Neuronal stem cell (in vitro differentiated cells): Measurements from ENCODE around the gene PLEKHJ1.

Experiments
- DNase-seq: peaks from one replicate; pipeline ENCODE4 v3.0.0-alpha.2; 2013; ENCODE audit warnings: low spot score
- H2AFZ ChIP-seq: one replicate; pipeline ENCODE4 v1.6.1; 2013; ENCODE audit warnings: mild to moderate bottlenecking, low read length, inconsistent platforms
- H2AK5ac ChIP-seq: 2 replicates; pipeline ENCODE4 v1.6.1; 2013; ENCODE audit warnings: low read depth, mild to moderate bottlenecking, inconsistent platforms, low read length, moderate library complexity, mixed read lengths
- H2BK120ac ChIP-seq: 2 replicates; pipeline ENCODE4 v1.6.1; 2013; ENCODE audit warnings: low read depth, mild to moderate bottlenecking, inconsistent platforms, low read length, moderate library complexity, mixed read lengths
- H2BK12ac ChIP-seq: one replicate; pipeline ENCODE4 v1.6.1; 2013; ENCODE audit warnings: low read length, inconsistent platforms
- H2BK15ac ChIP-seq: 2 replicates; pipeline ENCODE4 v1.6.1; 2013; ENCODE audit warnings: mild to moderate bottlenecking, low read length, inconsistent platforms, mixed read lengths
- H2BK5ac ChIP-seq: one replicate; pipeline ENCODE4 v1.6.1; 2013; ENCODE audit warnings: inconsistent platforms, mild to moderate bottlenecking, low read length, moderate library complexity
- H3K14ac ChIP-seq: one replicate; pipeline ENCODE4 v1.6.1; 2013; ENCODE audit warnings: low read length, inconsistent platforms
- H3K18ac ChIP-seq: 2 replicates; pipeline ENCODE4 v1.6.1; 2013; ENCODE audit warnings: low read length, inconsistent platforms
- H3K23ac ChIP-seq: 2 replicates; pipeline ENCODE4 v1.6.1; 2013; ENCODE audit warnings: low read depth, mild to moderate bottlenecking, mixed read lengths, low read length, inconsistent platforms; ENCODE audit not compliant: poor library complexity
- H3K27ac ChIP-seq: replicated peaks from 3 replicates; pipeline ENCODE4 v1.5.1; 2013; ENCODE audit warnings: low read length, inconsistent platforms
- H3K27me3 ChIP-seq, 3 experiments: 2 replicates each; pipeline ENCODE4 v1.6.1; 2013; ENCODE audit warnings: low read length in 3 of 3, mild to moderate bottlenecking in 2 of 3, inconsistent platforms in 1 of 3, low read depth in 1 of 3, mixed read lengths in 1 of 3, moderate library complexity in 1 of 3; ENCODE audit not compliant: control insufficient read depth in 3 of 3, insufficient read depth in 3 of 3
- H3K36me3 ChIP-seq, 2 donors: replicated peaks in 1 of 2; 2 replicates each; pipeline ENCODE4 v1.6.1; 2013; ENCODE audit warnings: low read length in 2 of 2; ENCODE audit not compliant: control insufficient read depth in 2 of 2, insufficient read depth in 2 of 2
- H3K4ac ChIP-seq: 2 replicates; pipeline ENCODE4 v1.6.1; 2013; ENCODE audit warnings: inconsistent platforms, mild to moderate bottlenecking, low read length, moderate library complexity
- H3K4me1 ChIP-seq, 2 donors: 1 replicate in 1 of 2; 2 replicates in 1 of 2; pipeline ENCODE4 v1.6.1; 2013; ENCODE audit warnings: low read length in 2 of 2, low read depth in 1 of 2; ENCODE audit not compliant: control insufficient read depth in 2 of 2, insufficient read depth in 1 of 2
- H3K4me2 ChIP-seq: one replicate; pipeline ENCODE4 v1.6.1; 2013; ENCODE audit warnings: mild to moderate bottlenecking, low read length, inconsistent platforms; ENCODE audit not compliant: insufficient read depth, poor library complexity, severe bottlenecking
- H3K4me3 ChIP-seq, 2 donors: 2 replicates each; pipeline ENCODE4 v1.5.1; 2013; ENCODE audit warnings: low read length in 2 of 2, mild to moderate bottlenecking in 2 of 2, inconsistent platforms in 1 of 2, moderate library complexity in 1 of 2
- H3K79me1 ChIP-seq: one replicate; pipeline ENCODE4 v1.6.1; 2013; ENCODE audit warnings: low read depth, mild to moderate bottlenecking, inconsistent platforms, low read length, moderate library complexity
- H3K9ac ChIP-seq: one replicate; pipeline ENCODE4 v1.6.1; 2013; ENCODE audit warnings: mild to moderate bottlenecking, low read depth, low read length, inconsistent platforms; ENCODE audit not compliant: poor library complexity
- H3K9me3 ChIP-seq, 2 donors: replicated peaks in 1 of 2; 2 replicates each; pipeline versions ENCODE3 to v1.6.1; 2013; ENCODE audit warnings: low read length in 2 of 2, mild to moderate bottlenecking in 2 of 2, inconsistent platforms in 1 of 2, low read depth in 1 of 2, mixed read lengths in 1 of 2, moderate library complexity in 1 of 2; ENCODE audit not compliant: control insufficient read depth in 2 of 2, insufficient read depth in 1 of 2
- H4K8ac ChIP-seq: one replicate; pipeline ENCODE4 v1.6.1; 2013; ENCODE audit warnings: low read depth, mild to moderate bottlenecking, inconsistent platforms, low read length, moderate library complexity
- H4K91ac ChIP-seq: one replicate; pipeline ENCODE4 v1.6.1; 2013; ENCODE audit warnings: low read length, low read depth, mild to moderate bottlenecking, inconsistent platforms; ENCODE audit not compliant: poor library complexity
- WGBS, 2 donors: extraction: QIAGEN DNeasy Blood & Tissue Kit; methylation state at CpG; one replicate each; pipeline ENCODE4 v1.1.7; 2013; ENCODE audit warnings: missing lambda C conversion rate in 2 of 2, mixed read lengths in 1 of 2; ENCODE audit not compliant: insufficient read length in 2 of 2, insufficient replicate concordance in 1 of 2; ENCODE audit errors: extremely low coverage in 2 of 2; 5-methylcytosine and 5-hydroxymethylcytosine counted together

The PLEKHJ1 gene

GRCh38 chr19:2275588-2276428 is 39.7 kb upstream of the PLEKHJ1 start:
- Histone ChIP-seq H2AK5ac (no peak overlapping the region), H3K4me1 (peaks cover 12 to 20% of the 10 kb centered on the region in 2 donors), H3K4me3 (no peak overlapping the region), H3K9ac (peak overlapping the region; percentile 60), H4K8ac (no peak overlapping the region), H2BK15ac (no peak overlapping the region), H2BK5ac (peak overlapping the region; percentile 93), H3K4ac (peak overlapping the region; percentile 37), H3K18ac (no peak overlapping the region), H2BK12ac (no peak overlapping the region), H3K9me3 (no peaks in the 10 kb centered on the region), H3K4me2 (peak overlapping the region; percentile 2), H2AFZ (peak overlapping the region; percentile 23), H3K36me3 (peaks cover 20 to 28% of the 10 kb centered on the region in 2 donors), H3K27ac (no peak overlapping the region), H2BK120ac (no peak overlapping the region), H3K14ac (no peak overlapping the region), H3K23ac (peak overlapping the region; percentile 95), H3K79me1 (peaks cover 21% of the 10 kb centered on the region), H3K27me3 (no peaks in the 10 kb centered on the region), H4K91ac (no peak overlapping the region)
- no peak for DNase-seq
- no CpG with 5 or more reads among the region's 74 CpGs for WGBS, 2 donors

- H3K4me2 ChIP-seq = no peak overlapping the region
- no peak overlapping the region for H3K4ac ChIP-seq
- no peak overlapping the region for H3K27ac ChIP-seq
- H2BK15ac ChIP-seq = no peak overlapping the region
- peak overlapping the region; percentile 14 for H3K23ac ChIP-seq
- H2AK5ac ChIP-seq = no peak overlapping the region
- no peak overlapping the region for H4K8ac ChIP-seq
- no CpG with 5 or more reads among the region's 16 CpGs for WGBS, 2 donors
- H2BK5ac ChIP-seq = peak overlapping the region; percentile 93
- H3K18ac ChIP-seq = no peak overlapping the region
- no peaks in the 10 kb centered on the region for H3K27me3 ChIP-seq
- H3K9ac ChIP-seq = peak overlapping the region; percentile 60
- H2BK120ac ChIP-seq = no peak overlapping the region
- H4K91ac ChIP-seq = no peak overlapping the region
- no peak for DNase-seq
- H3K79me1 ChIP-seq = peaks cover 22% of the 10 kb centered on the region
- H2BK12ac ChIP-seq = no peak overlapping the region
- peaks cover 20 to 28% of the 10 kb centered on the region in 2 donors for H3K36me3 ChIP-seq
- no peak overlapping the region for H3K4me3 ChIP-seq
- H2AFZ ChIP-seq = peak overlapping the region; percentile 23
- H3K14ac ChIP-seq = no peak overlapping the region
- H3K9me3 ChIP-seq = no peaks in the 10 kb centered on the region
- H3K4me1 ChIP-seq = peaks cover 12 to 21% of the 10 kb centered on the region in 2 donors
These were observed 38.9 kb upstream of the PLEKHJ1 start for GRCh38 chr19:2274931-2275535.

GRCh38 chr19:2274185-2274711 is 38.1 kb upstream of the PLEKHJ1 start:
- Histone ChIP-seq H3K27ac (no peak overlapping the region), H3K27me3 (no peaks in the 10 kb centered on the region), H3K14ac (no peak overlapping the region), H2BK5ac (no peak overlapping the region), H2BK120ac (no peak overlapping the region), H3K4me2 (no peak overlapping the region), H3K4me1 (peaks cover 12 to 24% of the 10 kb centered on the region in 2 donors), H3K4me3 (peak overlapping the region in 1 of 2 donors; percentile 26), H4K91ac (peak overlapping the region; percentile 87), H3K18ac (no peak overlapping the region), H3K4ac (no peak overlapping the region), H3K23ac (no peak overlapping the region), H3K79me1 (peaks cover 24% of the 10 kb centered on the region), H2BK15ac (no peak overlapping the region), H3K36me3 (peaks cover 20 to 28% of the 10 kb centered on the region in 2 donors), H2BK12ac (no peak overlapping the region), H2AK5ac (no peak overlapping the region), H3K9ac (no peak overlapping the region), H3K9me3 (no peaks in the 10 kb centered on the region), H4K8ac (no peak overlapping the region), H2AFZ (no peak overlapping the region)
- DNase-seq = no peak
- no CpG with 5 or more reads among the region's 9 CpGs for WGBS, 2 donors
